HG03469 (cell line): ENCODE results near the gene BCAS1.
A peak's percentile ranks its signal among the peaks of the same experiment; 100 is the strongest.

ENCODE experiments used
- ATAC-seq: cut with Tn5 transposase; IDR thresholded peaks from one replicate; pipeline ENCODE4 v1.9.1; 2021; ENCODE audit warnings: mild to moderate bottlenecking, moderate library complexity, moderate number of reproducible peaks; ENCODE audit not compliant: unreplicated experiment

Gene BCAS1

DNA sequence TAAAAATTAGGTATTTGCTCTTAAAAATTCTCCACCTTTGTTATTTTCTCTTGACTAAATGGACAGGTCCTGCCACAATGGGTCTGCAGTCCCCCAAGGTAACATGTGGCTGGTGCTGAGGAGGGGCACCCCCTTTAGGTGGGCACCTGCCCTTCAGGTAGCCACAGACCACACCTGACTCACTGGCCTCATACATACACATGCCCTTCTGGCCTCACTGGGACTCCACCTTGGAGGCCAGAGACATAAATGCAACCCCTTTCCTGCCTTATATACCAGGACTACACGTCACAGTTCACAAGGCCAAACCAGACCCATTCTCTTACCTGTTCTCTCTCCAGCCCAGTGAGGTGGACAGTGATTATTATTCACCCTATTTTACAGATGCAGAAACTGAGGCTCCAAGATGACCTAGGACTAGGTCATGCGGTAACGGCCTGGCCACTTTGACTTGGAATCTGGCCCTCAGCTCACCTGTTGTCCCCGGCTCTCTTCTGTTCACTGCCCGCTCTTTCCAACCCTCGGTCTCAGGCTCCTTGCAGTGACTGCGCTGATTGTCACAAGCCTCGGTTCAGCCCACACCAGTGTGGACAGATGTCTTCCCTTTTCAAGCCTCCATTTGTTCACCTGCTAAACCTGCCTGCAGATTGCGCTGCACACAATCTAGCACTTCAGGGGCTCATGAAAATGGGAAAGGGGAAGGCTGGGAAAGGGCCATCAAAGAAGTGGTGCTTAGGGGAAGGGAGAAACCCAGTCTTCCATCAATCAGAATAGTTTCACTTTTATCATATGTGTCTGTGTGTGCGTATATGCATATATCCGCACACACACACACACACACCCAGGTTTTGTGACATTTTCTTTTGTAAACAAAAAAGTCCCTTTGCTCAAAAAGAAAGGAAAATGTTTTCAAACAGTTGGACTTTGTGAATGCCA, 121.7 kb downstream of the BCAS1 start:
- peak; percentile 11 for ATAC-seq

DNA sequence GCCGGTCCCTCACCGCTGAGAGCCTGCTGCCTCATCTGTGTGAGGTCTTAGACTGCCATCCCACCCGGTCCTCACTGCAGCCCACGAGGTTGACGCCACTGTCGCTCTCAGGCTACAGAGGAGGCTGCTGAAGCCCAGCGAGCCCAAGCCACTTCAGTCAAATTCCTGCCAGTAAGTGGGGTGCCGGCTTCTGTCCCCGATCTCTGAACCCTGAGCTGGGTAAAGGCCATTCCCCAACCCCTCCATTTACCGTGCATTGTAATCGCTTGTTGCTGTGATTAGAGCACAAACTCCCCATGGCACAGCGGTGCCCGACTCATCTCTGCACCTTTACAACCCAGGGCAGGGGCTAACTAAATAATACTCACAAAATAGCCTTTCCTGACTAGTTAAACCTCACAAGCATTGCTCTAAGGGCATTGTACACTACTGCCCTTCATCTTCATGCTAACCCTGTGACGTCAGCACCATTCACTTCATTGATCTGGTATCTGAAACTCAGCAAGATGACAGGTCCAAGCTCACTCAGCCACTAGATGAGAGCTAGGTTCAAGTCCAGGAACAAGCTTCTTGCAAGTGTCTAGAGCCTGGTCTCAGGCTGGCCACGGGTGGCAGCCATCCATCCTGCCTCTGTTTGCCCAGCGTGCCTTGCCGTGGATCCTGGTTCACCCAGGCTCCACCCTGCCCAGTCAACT, 122.7 kb downstream of the BCAS1 start:
- ATAC-seq, result no peak

GRCh38 chr20:53946106-53946505, 124.3 kb downstream of the BCAS1 start:
- ATAC-seq, result no peak

DNA sequence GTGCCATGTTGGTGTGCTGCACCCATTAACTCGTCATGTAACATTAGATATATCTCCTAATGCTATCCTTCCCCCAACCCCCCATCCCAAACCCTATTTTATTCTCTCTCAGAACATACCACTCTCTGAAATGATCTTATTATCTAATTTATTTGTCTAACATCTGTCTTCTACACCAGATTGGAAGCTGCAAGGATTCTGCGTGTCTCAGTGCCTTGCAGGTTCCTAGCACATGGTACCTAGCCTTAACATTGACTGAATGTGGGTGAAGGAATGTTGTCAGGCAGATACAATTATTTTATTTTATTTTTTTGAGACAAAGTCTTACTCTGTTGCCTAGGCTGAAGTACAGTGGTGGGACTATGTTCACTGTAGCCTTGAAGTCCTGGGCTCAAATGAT, 124.9 kb downstream of the BCAS1 start:
- ATAC-seq, result no peak

GRCh38 chr20:53944796-53945195, 125.6 kb downstream of the BCAS1 start:
- ATAC-seq, result no peak

GRCh38 chr20:53943522-53944291, 126.7 kb downstream of the BCAS1 start:
- no peak for ATAC-seq

GRCh38 chr20:53942973-53943372, 127.4 kb downstream of the BCAS1 start:
- no peak for ATAC-seq

DNA sequence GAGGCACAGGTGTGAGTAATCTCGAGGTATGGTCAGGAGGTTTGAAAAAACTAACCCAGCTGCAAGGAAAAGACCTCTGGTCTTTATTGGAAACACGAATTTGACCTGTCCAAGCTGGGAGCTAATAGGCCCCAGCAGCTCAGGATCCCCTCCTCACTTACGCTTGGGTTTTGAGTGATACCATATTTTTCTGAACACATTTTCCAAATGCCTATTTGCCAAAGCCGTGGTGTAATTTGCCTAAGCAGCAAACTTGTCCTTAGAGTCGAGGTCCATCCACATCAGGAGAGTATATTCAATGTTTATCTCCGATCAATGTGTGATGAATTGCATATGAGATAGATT, 128.0 kb downstream of the BCAS1 start:
- no peak for ATAC-seq

GRCh38 chr20:53941680-53942471, 128.5 kb downstream of the BCAS1 start:
- ATAC-seq, result no peak

DNA sequence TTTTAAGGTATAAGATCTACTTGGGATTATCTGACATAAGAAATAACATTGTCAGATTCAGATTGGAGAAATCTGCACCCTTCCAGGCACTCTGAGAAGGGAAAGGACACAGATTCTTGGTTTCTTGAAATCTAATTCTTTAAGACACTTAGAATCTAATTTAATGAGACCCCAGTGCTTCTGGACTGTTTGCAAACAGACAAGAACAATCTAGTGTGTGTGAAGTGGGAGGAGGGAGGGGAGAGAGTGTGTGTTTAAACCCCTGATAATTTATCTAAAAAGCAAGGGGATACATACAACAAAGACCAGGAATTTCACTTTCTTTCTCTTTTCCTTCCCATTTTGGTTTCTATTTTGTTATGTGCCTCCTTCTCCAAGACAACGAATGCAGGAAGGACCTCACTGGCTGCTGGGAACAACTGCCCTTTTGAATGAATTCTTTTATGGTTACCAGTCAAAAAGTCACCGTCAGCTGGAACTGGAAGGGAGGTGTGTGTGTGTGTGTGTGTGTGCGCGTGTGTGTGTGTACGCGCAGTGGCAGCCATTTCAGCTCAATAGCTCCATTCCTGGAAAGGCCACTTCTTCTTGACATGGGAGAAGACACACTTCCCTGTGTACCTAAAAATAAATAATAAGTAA, 129.4 kb downstream of the BCAS1 start:
- no peak for ATAC-seq

GRCh38 chr20:53940360-53940702, 130.1 kb downstream of the BCAS1 start:
- ATAC-seq, result no peak

DNA sequence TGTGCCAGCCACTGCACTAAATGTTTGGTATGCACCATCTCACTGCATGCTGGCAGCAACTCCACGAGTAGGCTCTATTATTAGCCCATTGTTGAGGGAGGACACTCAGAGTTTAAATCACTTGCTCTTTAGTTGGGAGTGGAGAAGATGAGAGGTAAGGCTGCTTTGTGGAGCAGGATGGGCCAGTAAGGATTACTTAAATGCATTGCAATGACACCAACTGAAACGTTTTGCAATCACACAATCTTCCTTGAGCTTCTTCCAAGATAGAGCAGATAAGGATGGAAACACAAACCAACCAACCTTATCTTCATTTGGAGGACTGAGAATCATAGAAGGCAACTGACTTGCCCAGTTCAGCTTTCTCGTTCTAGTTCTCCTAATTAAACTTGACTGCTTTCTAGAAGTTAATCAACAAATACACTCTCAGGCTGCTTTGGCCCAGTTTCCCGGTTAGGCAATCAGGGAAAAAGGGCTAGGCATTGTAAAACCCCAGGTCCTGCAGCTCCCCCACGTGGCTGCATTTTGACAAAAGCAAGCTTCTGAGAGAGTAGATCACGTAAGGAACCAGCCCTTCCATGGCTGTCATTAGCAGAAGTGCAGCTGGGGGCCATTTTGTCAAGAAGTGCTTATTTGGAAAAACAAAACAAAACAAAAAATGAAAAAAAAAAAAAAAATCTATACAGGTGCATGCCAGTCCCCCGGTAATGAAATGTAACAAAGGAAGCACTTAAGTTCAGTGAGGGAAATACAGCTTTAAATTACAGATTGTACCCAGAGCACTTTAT, 130.6 kb downstream of the BCAS1 start:
- peak; percentile 59 for ATAC-seq

DNA sequence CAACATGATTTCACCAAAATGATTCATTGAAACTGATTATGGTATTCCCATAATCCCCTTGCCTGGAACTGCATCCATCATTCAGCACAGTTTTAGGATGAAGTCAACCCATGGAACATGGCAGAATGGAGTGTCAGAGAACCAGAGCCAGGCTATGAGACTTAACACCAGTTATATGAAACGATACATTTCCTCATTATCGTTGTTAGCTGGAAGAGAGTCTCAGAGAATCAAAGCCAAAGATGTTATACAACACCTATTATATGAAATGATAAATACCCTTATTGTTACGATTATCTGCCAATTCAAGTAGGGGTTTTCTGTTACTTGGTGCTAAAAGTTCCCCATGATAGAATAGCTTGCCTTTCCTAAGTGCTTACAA, 131.2 kb downstream of the BCAS1 start:
- ATAC-seq, result no peak

DNA sequence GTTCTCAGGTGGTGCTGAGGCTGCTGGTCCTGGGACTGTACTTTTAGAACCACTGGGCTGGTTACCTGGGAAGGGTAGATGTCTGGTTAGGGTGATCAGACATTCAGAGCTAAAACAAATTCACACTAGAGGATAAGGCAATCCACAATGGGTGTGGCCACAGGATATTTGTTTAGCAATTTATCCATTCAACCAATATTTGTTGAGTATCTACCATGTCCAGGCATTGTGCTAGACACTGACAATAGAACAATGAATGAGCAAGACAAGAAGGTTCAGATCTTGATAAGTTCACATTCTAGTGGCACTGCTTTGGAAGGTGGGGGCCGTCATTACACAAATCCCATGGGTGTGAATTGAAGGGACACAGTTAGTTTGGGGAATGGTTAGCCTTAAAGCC, 131.7 kb downstream of the BCAS1 start:
- ATAC-seq, result no peak

GRCh38 chr20:53937929-53938367, 132.4 kb downstream of the BCAS1 start:
- no peak for ATAC-seq

- ATAC-seq, result no peak
Observed at GRCh38 chr20:53937339-53937741, 133.1 kb downstream of the BCAS1 start.

DNA sequence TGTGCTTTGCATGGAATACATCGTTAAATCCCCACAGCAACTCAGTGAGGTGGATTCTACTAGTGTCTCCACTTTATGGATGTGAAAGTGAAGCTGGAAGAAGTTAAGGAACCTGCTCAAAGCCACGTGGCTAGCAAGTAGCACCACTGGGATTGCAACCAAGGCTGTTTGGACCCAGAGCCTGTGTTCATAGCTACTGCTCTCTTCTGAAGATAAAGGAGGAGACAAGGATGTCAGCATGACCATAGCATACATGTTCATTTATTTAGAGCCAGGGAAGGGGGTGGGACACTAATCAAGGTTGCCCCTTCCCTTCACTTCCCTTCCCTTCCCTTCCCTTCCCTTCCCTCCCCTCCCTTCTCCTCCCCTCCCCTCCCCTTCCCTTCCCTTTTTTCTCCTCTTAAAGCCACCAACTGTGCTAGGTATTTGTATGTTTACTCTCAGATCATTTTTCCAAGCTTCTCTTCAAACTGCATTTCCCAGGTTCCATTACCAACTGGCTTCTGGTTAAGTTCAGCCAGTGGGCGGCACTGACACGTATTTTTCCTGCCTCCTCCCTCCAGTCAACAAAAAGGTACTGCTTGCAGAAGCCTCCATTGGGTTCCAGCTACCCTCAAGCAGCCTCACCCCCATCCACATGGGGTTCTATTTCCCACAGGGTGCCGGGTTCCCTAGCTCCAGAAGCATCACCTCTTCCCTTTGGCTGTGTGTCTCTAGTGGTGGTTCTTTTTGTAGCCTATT, 134.9 kb downstream of the BCAS1 start:
- no peak for ATAC-seq

GRCh38 chr20:53934421-53935343, 135.7 kb downstream of the BCAS1 start:
- no peak for ATAC-seq
